Gastroesophageal sphincter (tissue), 4 donors: ENCODE results near the gene UBE2E3. TPM values are rescaled to one million over a fixed set of nuclear protein-coding genes. Genes with fewer than 3 reads are reported as not detected.

ENCODE experiments used
- ATAC-seq: fragments of 150-250 bp; one replicate; pipeline ENCODE4 v1.9.1; 2016; ENCODE audit warnings: mild to moderate bottlenecking, moderate library complexity
- H3K27ac ChIP-seq, 4 donors: fragments of 200-600 bp; sonication (generic) in 3 of 4; 1 replicate in 3 of 4; 2 replicates in 1 of 4; pipeline ENCODE4 v1.5.1; 2016 to 2019
- H3K27me3 ChIP-seq: fragments of 200-600 bp; sonication (generic); one replicate; pipeline ENCODE4 v1.5.1; 2019
- H3K36me3 ChIP-seq, 2 donors: fragments of 200-600 bp; sonication (generic); one replicate each; pipeline ENCODE4 v1.5.1; 2019; ENCODE audit warnings: control low read depth in 1 of 2
- H3K4me1 ChIP-seq, 3 donors: fragments of 200-600 bp; sonication (generic); 1 replicate in 2 of 3; 2 replicates in 1 of 3; pipeline ENCODE4 v1.5.1; 2016 to 2019; ENCODE audit warnings: control low read depth in 2 of 3
- H3K4me3 ChIP-seq, 2 donors: fragments of 200-600 bp; sonication (generic); one replicate each; pipeline ENCODE4 v1.5.1; 2019; ENCODE audit warnings: mild to moderate bottlenecking in 1 of 2, moderate library complexity in 1 of 2
- H3K9me3 ChIP-seq, 3 donors: fragments of 200-600 bp; sonication (generic); one replicate each; pipeline ENCODE4 v1.5.1; 2017 to 2019; ENCODE audit warnings: control low read depth in 2 of 3
- CTCF ChIP-seq, 4 experiments: fragments of 200-600 bp in 2 of 4; fragments of 450-650 bp in 2 of 4; sonication (generic) in 1 of 4; IDR thresholded peaks; one replicate each; pipeline ENCODE4 v1.5.1; 2017 to 2019; ENCODE audit warnings: antibody characterized with exemption in 4 of 4, mild to moderate bottlenecking in 2 of 4, moderate library complexity in 2 of 4
- EP300 ChIP-seq: sonication (generic); formaldehyde crosslinking; IDR thresholded peaks from one replicate; pipeline ENCODE4 v1.6.1; 2017; ENCODE audit warnings: antibody characterized with exemption, mild to moderate bottlenecking
- POLR2A ChIP-seq, 2 donors: fragments of 450-650 bp; IDR thresholded peaks; one replicate each; pipeline ENCODE4 v1.6.1; 2017; ENCODE audit warnings: antibody characterized with exemption in 2 of 2, mild to moderate bottlenecking in 2 of 2, moderate library complexity in 1 of 2
- POLR2AphosphoS5 ChIP-seq: sonication (generic); formaldehyde crosslinking; IDR thresholded peaks from one replicate; pipeline ENCODE4 v1.6.1; 2017; ENCODE audit warnings: antibody characterized with exemption
- WGBS, 2 donors: methylation state at CpG; one replicate each; pipeline ENCODE4 v1.1.5; 2018; ENCODE audit warnings: low coverage in 1 of 2; 5-methylcytosine and 5-hydroxymethylcytosine counted together
- total RNA-seq, 4 donors: library from RNA; depleted of rRNA; stranded (reverse); fragments of >200 nt; gene quantifications; one replicate each; pipeline ENCODE4 v1.1.0, GENCODE V29; 2016

The UBE2E3 gene
- total RNA-seq, 4 donors from 2014 or later, result 29.9 to 53.5 (median 42.2) TPM

- no peak for TF ChIP-seq CTCF (IDR thresholded peaks at IDR 0.05)
- TF ChIP-seq EP300, result no peak
- no peak for TF ChIP-seq POLR2AphosphoS5
- TF ChIP-seq POLR2A (IDR thresholded peaks at IDR 0.05), result no peak
- peaks cover 1 to 42% (median 5%) of the 10 kb centered on the region in 3 donors for H3K4me1 ChIP-seq
- no peak overlapping the region for H3K27ac ChIP-seq
- H3K9me3 ChIP-seq, result no peaks in the 10 kb centered on the region
- no peaks in the 10 kb centered on the region for H3K36me3 ChIP-seq
- ATAC-seq, result no peak
- H3K4me3 ChIP-seq, result no peak overlapping the region
- H3K27me3 ChIP-seq, result no peaks in the 10 kb centered on the region
- 100% methylated on average over 1 of the region's 1 CpG for WGBS, 2 donors
Observed at GRCh38 chr2:180990794-180991193, 10.4 kb downstream of the UBE2E3 start.

- Histone ChIP-seq H3K36me3 (no peaks in the 10 kb centered on the region), H3K27ac (no peak overlapping the region), H3K4me3 (no peak overlapping the region), H3K4me1 (peaks cover 0 to 38% (median 5%) of the 10 kb centered on the region in 3 donors), H3K9me3 (no peaks in the 10 kb centered on the region), H3K27me3 (no peaks in the 10 kb centered on the region)
- ATAC-seq, result no peak
- TF ChIP-seq EP300, result no peak
- whole genome bisulfite sequencing, 2 donors, result 82 to 92% methylated on average over 2 to 3 of the region's 3 CpGs
Observed at GRCh38 chr2:180991361-180991760, 11.0 kb downstream of the UBE2E3 start.

- Histone ChIP-seq H3K4me1 (peaks cover 0 to 43% (median 5%) of the 10 kb centered on the region in 3 donors), H3K36me3 (no peaks in the 10 kb centered on the region), H3K27ac (no peak overlapping the region), H3K9me3 (no peaks in the 10 kb centered on the region), H3K27me3 (no peaks in the 10 kb centered on the region), H3K4me3 (no peak overlapping the region)
- WGBS, 2 donors, result 65 to 68% methylated on average over 4 of the region's 4 CpGs
- no peak for ATAC-seq
- no peak for TF ChIP-seq EP300
- no peak for TF ChIP-seq POLR2AphosphoS5
- no peak for TF ChIP-seq CTCF (IDR thresholded peaks at IDR 0.05)
- no peak for TF ChIP-seq POLR2A (IDR thresholded peaks at IDR 0.05)
Observed at GRCh38 chr2:180991820-180992219, 11.4 kb downstream of the UBE2E3 start.

- TF ChIP-seq POLR2AphosphoS5, result no peak
- TF ChIP-seq EP300, result no peak
- no peak for TF ChIP-seq POLR2A (IDR thresholded peaks at IDR 0.05)
- TF ChIP-seq CTCF (IDR thresholded peaks at IDR 0.05), result no peak
- ATAC-seq, result no peak
- H3K36me3 ChIP-seq, result no peaks in the 10 kb centered on the region
- H3K4me1 ChIP-seq, result peaks cover 0 to 44% (median 5%) of the 10 kb centered on the region in 3 donors
- H3K4me3 ChIP-seq, result no peak overlapping the region
- H3K9me3 ChIP-seq, result no peaks in the 10 kb centered on the region
- no peaks in the 10 kb centered on the region for H3K27me3 ChIP-seq
- 40 to 47% methylated on average over 2 of the region's 2 CpGs for WGBS, 2 donors
- no peak overlapping the region for H3K27ac ChIP-seq
Observed at GRCh38 chr2:180992994-180993393, 12.6 kb downstream of the UBE2E3 start.

GRCh38 chr2:180999274-180999964, 19.0 kb downstream of the UBE2E3 start:
- 94 to 96% methylated on average over 4 of the region's 4 CpGs for WGBS, 2 donors
- H3K9me3 ChIP-seq, result no peaks in the 10 kb centered on the region
- H3K27me3 ChIP-seq, result no peaks in the 10 kb centered on the region
- H3K4me1 ChIP-seq, result peaks cover 0 to 22% (median 0%) of the 10 kb centered on the region in 3 donors
- no peaks in the 10 kb centered on the region for H3K36me3 ChIP-seq
- no peak overlapping the region for H3K4me3 ChIP-seq
- no peak for ATAC-seq
- TF ChIP-seq EP300 (no peak), POLR2AphosphoS5 (no peak), CTCF (IDR thresholded peaks at IDR 0.05) (no peak), POLR2A (IDR thresholded peaks at IDR 0.05) (no peak)
- no peak overlapping the region for H3K27ac ChIP-seq
